ENCODE data around the gene FCF1.
A peak's percentile ranks its signal among the peaks of the same experiment; 100 is the strongest.

Gene FCF1

DNA sequence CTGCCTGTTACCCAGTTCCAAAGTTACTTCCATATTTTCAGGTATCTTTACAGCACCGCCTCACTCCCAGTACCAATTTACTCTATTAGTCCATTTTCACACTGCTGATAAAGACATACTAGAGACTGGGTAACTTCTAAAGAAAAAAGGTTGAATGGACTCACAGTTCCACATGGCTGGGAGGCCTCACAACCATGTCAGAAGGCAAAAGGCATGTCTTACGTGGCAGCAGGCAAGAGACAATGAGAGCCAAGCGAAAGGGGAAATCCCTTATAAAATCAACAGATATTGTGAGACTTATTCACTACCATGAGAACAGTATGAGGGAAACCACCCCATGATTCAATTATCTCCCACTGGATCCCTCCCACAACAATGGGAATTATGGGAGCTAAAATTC, 9.9 kb upstream of the FCF1 start:
- Histone ChIP-seq H3K27me3 (ENCODE audit: control insufficient read depth, insufficient read depth, low read length) (no peaks in the 10 kb centered on the region), H3K9me3 (ENCODE audit: control insufficient read depth, insufficient read depth, low read length) (no peaks in the 10 kb centered on the region), H3K4me3 (ENCODE audit: low read depth, low read length) (no peak overlapping the region), H3K9ac (ENCODE audit: low read depth, low read length) (no peak overlapping the region), H3K36me3 (ENCODE audit: control insufficient read depth, insufficient read depth, low read length) (no peaks in the 10 kb centered on the region), H3K4me1 (ENCODE audit: control insufficient read depth, insufficient read depth, low read length) (no peaks in the 10 kb centered on the region)

DNA sequence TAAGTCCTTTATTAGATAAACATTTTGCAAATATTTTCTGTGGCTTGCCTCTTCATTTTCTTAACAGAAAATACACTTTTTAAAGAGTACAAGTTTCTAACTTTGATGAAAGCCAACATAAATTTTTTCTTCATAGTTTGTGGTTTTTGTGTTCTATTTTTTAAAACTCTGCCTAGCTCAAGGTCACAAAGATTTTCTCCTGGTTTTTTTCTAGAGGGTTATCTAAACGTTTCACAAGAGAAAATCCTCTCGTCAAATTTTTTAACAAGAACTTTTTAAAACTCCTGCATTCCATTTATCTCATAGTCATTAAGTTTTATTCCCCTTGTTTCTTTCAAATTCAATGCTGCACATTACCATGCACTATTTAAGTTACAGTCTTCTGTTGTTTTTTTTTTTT, 8.3 kb upstream of the FCF1 start:
- no peak overlapping the region for H3K4me3 ChIP-seq (ENCODE audit: low read depth, low read length)
- H3K27me3 ChIP-seq (ENCODE audit: control insufficient read depth, insufficient read depth, low read length), result no peaks in the 10 kb centered on the region
- no peaks in the 10 kb centered on the region for H3K9me3 ChIP-seq (ENCODE audit: control insufficient read depth, insufficient read depth, low read length)
- H3K4me1 ChIP-seq (ENCODE audit: control insufficient read depth, insufficient read depth, low read length), result no peaks in the 10 kb centered on the region
- H3K36me3 ChIP-seq (ENCODE audit: control insufficient read depth, insufficient read depth, low read length), result no peaks in the 10 kb centered on the region
- H3K9ac ChIP-seq (ENCODE audit: low read depth, low read length), result no peak overlapping the region

DNA sequence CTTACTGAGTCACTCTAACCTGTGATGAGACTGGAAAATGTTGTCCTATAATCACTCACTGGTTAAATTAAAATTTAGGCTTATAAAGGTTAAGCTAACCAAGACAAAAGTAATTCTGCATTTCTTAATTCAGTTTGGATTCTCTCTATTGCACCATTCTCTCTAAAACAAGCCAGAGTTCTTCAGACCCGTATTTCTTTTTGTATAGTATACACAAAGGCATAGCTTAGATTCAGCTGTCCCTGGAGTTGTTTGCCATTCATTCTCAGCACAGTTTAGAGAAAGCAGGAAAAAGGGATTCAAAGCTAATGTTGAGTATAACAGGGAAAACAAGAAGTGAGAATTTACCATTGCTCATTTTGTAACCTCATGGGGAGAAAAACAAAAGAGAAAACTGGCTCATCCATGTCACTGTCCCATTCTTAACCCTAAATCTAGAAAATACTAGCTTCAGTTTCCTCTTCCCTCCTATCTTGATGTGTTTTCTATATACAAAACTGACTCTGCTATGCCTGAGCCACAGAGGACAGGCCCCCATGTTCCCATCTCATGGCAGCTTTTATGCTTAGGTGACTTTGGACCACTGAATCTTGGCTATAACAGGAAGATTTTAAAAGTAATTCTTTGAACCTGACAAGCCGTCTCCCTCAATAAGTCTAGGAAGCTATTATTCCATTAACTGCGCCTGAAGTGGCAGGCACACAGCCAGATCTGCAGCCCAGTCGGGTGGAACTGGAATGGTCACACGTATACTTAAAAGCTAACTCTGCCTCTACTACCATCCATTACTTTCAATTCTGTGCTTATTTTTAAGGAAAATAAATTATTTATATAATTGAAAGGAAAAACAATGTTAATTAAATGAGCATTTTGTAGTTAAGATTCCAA, 7.1 kb upstream of the FCF1 start:
- H3K4me1 ChIP-seq (ENCODE audit: control insufficient read depth, insufficient read depth, low read length), result no peaks in the 10 kb centered on the region
- H3K9ac ChIP-seq (ENCODE audit: low read depth, low read length), result no peak overlapping the region
- H3K9me3 ChIP-seq (ENCODE audit: control insufficient read depth, insufficient read depth, low read length), result no peaks in the 10 kb centered on the region
- no peak overlapping the region for H3K4me3 ChIP-seq (ENCODE audit: low read depth, low read length)
- no peaks in the 10 kb centered on the region for H3K27me3 ChIP-seq (ENCODE audit: control insufficient read depth, insufficient read depth, low read length)
- no peaks in the 10 kb centered on the region for H3K36me3 ChIP-seq (ENCODE audit: control insufficient read depth, insufficient read depth, low read length)

DNA sequence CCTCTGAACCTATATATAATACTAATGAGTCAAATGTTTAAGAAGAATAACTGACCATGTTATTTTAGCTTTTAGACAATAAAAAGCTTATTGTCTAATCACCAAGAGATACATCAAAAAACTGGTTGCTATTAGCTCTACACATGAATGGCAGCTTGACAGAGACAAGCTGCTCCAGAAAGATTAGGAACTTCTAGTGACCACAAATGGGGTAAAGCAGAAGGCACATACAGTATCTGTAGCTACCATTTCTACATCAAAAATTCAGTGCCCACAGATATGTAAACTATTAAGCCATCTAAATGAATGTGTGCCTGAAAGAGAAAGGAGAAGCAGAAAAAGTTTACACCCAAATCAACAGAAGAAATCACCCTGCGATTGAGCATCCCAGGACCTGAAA, 2.5 kb upstream of the FCF1 start:
- Histone ChIP-seq H3K27me3 (ENCODE audit: control insufficient read depth, insufficient read depth, low read length) (no peaks in the 10 kb centered on the region), H3K9ac (ENCODE audit: low read depth, low read length) (no peak overlapping the region), H3K9me3 (ENCODE audit: control insufficient read depth, insufficient read depth, low read length) (no peaks in the 10 kb centered on the region), H3K4me1 (ENCODE audit: control insufficient read depth, insufficient read depth, low read length) (no peaks in the 10 kb centered on the region), H3K36me3 (ENCODE audit: control insufficient read depth, insufficient read depth, low read length) (no peaks in the 10 kb centered on the region), H3K4me3 (ENCODE audit: low read depth, low read length) (no peak overlapping the region)

DNA sequence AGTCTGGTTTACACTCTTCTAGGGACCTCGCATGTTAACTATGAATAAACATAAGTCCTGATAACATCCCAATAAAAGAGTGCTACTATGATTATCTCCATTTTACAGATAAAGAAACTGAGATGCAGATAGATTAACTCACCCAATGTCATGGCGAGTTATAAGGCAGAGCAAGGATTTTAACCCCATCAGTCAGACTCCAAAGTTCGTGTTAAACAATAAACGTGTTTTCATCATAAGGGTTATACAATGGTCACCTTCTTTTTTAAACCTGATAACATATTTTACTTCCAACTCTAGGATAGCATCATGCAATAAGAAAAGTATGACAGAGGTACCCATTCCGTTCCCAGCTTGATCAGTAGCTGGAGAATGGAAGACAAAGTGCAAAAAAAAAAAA, 1.3 kb upstream of the FCF1 start:
- Histone ChIP-seq H3K4me3 (ENCODE audit: low read depth, low read length) (peak overlapping the region; percentile 99), H3K9me3 (ENCODE audit: control insufficient read depth, insufficient read depth, low read length) (no peaks in the 10 kb centered on the region), H3K4me1 (ENCODE audit: control insufficient read depth, insufficient read depth, low read length) (no peaks in the 10 kb centered on the region), H3K27me3 (ENCODE audit: control insufficient read depth, insufficient read depth, low read length) (no peaks in the 10 kb centered on the region), H3K9ac (ENCODE audit: low read depth, low read length) (no peak overlapping the region), H3K36me3 (ENCODE audit: control insufficient read depth, insufficient read depth, low read length) (peaks cover under 1% of the 10 kb centered on the region)

DNA sequence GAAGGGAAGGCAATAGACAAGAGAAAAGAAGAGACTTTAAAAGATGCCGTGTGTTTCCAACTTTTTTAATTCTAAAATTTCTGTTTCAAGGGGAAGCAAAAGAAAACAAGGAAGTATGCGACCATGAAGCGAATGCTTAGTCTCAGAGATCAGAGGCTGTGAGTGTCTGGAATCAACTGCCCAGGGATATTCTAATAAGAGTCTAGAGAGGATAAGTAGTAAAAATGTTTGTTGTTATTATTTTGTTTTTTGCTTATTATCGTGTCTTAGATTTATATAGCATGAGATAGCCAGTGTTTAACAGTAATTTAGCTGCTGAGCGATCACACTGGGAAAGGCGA, 421 bp downstream of the FCF1 start:
- Histone ChIP-seq H3K9ac (ENCODE audit: low read depth, low read length) (peak overlapping the region; percentile 42), H3K4me3 (ENCODE audit: low read depth, low read length) (peak overlapping the region; percentile 99), H3K36me3 (ENCODE audit: control insufficient read depth, insufficient read depth, low read length) (peaks cover 5% of the 10 kb centered on the region), H3K9me3 (ENCODE audit: control insufficient read depth, insufficient read depth, low read length) (no peaks in the 10 kb centered on the region), H3K4me1 (ENCODE audit: control insufficient read depth, insufficient read depth, low read length) (no peaks in the 10 kb centered on the region), H3K27me3 (ENCODE audit: control insufficient read depth, insufficient read depth, low read length) (no peaks in the 10 kb centered on the region)

DNA sequence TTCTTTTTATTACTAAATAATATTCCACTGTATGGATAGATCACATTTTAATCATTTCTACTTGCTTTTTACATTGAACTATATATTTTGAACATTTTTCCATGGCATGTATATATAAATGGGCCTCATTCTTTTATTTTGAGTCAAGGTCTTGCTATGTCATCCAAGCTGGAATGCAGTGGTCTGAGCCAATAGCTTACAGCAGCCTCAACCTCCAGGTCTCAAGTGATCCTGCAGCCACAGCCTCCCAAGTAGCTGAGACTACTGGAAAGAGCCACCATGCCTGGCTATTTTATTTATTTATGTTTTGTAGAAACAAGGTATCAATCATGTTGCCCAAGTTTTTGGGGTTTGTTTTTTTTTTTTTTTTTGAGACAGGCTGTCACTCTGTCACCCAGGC, 7.6 kb downstream of the FCF1 start:
- Histone ChIP-seq H3K36me3 (ENCODE audit: control insufficient read depth, insufficient read depth, low read length) (peaks cover 5% of the 10 kb centered on the region), H3K27me3 (ENCODE audit: control insufficient read depth, insufficient read depth, low read length) (no peaks in the 10 kb centered on the region), H3K4me1 (ENCODE audit: control insufficient read depth, insufficient read depth, low read length) (no peaks in the 10 kb centered on the region), H3K9ac (ENCODE audit: low read depth, low read length) (no peak overlapping the region), H3K9me3 (ENCODE audit: control insufficient read depth, insufficient read depth, low read length) (no peaks in the 10 kb centered on the region), H3K4me3 (ENCODE audit: low read depth, low read length) (no peak overlapping the region)

DNA sequence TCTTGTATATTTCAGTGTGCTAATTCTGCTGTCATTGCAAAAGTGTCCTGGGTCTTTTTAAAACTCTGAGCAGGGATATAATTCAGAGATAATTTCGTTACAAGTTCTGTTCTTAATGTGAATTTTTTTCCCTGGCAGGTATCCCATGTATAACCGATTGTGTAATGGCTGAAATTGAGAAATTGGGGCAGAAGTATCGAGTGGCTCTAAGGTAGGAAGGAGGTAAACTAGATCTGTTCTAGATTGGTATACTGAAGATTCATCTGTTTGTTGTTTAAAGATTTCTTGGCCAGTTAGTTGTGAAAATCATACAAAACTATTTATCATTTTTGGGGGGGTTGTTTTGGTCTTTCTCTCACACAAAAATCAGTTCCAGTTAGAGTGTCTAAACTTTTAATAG, 10.2 kb downstream of the FCF1 start:
- H3K4me1 ChIP-seq (ENCODE audit: control insufficient read depth, insufficient read depth, low read length), result no peaks in the 10 kb centered on the region
- no peak overlapping the region for H3K4me3 ChIP-seq (ENCODE audit: low read depth, low read length)
- no peaks in the 10 kb centered on the region for H3K36me3 ChIP-seq (ENCODE audit: control insufficient read depth, insufficient read depth, low read length)
- no peaks in the 10 kb centered on the region for H3K9me3 ChIP-seq (ENCODE audit: control insufficient read depth, insufficient read depth, low read length)
- no peak overlapping the region for H3K9ac ChIP-seq (ENCODE audit: low read depth, low read length)
- no peaks in the 10 kb centered on the region for H3K27me3 ChIP-seq (ENCODE audit: control insufficient read depth, insufficient read depth, low read length)

DNA sequence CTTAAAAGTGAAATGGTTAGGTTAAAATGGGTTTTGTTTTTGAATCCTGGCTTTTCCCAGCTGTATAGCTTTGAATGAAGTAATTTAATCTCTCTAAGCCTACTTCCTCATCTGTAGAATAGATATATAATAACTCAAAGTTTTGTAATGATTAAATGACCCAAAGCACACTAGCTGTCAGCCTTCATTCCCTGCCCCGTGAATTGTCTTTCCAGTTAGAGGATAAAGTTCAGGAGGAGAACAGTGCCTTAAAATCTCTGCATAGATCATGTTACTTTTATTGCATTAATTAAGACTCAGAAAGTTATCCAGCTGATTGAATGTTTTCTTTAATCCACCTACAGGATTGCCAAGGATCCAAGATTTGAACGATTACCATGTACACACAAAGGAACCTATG, 19.4 kb downstream of the FCF1 start:
- H3K4me3 ChIP-seq (ENCODE audit: low read depth, low read length), result no peak overlapping the region
- no peaks in the 10 kb centered on the region for H3K4me1 ChIP-seq (ENCODE audit: control insufficient read depth, insufficient read depth, low read length)
- no peak overlapping the region for H3K9ac ChIP-seq (ENCODE audit: low read depth, low read length)
- peaks cover 5% of the 10 kb centered on the region for H3K36me3 ChIP-seq (ENCODE audit: control insufficient read depth, insufficient read depth, low read length)
- no peaks in the 10 kb centered on the region for H3K9me3 ChIP-seq (ENCODE audit: control insufficient read depth, insufficient read depth, low read length)
- H3K27me3 ChIP-seq (ENCODE audit: control insufficient read depth, insufficient read depth, low read length), result no peaks in the 10 kb centered on the region

DNA sequence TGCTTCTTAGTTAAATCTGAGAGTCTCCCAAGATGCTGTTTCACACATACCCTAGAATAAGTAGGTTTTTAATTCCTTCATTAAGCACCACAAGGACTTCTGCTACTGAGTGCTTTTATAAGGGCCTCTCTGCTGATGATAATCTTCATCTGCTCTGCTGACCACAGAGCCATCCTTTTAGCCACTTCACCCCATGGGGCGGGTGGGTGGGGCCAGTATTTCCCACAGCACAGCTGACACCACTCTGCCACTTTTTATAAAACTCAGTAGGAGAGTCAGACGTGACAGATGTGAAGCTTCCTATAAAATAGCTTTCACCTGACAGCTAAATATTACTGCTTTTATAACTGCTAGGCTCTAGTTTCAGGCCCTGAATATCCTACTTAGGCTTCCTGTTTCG, 20.3 kb downstream of the FCF1 start:
- no peaks in the 10 kb centered on the region for H3K4me1 ChIP-seq (ENCODE audit: control insufficient read depth, insufficient read depth, low read length)
- peaks cover 5% of the 10 kb centered on the region for H3K36me3 ChIP-seq (ENCODE audit: control insufficient read depth, insufficient read depth, low read length)
- no peaks in the 10 kb centered on the region for H3K9me3 ChIP-seq (ENCODE audit: control insufficient read depth, insufficient read depth, low read length)
- no peaks in the 10 kb centered on the region for H3K27me3 ChIP-seq (ENCODE audit: control insufficient read depth, insufficient read depth, low read length)
- no peak overlapping the region for H3K9ac ChIP-seq (ENCODE audit: low read depth, low read length)
- H3K4me3 ChIP-seq (ENCODE audit: low read depth, low read length), result no peak overlapping the region

DNA sequence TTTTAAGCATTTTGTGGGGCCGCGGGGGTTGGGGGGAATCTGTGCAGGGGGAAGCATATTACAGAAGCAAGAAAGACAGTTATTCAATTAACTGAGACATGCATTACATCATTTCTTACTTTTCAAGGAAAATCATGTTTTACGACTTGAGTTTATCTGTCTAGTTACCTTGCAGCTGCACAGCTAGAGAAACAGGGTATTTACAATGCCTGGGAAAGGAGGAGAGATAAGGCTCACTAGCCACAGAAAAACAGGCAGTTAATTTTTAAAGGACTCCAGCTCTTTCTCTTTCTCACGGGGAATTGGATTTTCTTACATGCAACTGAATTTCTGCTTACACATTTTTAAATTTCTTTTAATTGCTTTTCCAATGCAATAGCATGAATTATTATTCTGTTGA, 22.2 kb downstream of the FCF1 start:
- H3K9ac ChIP-seq (ENCODE audit: low read depth, low read length), result no peak overlapping the region
- H3K36me3 ChIP-seq (ENCODE audit: control insufficient read depth, insufficient read depth, low read length), result peaks cover 5% of the 10 kb centered on the region
- no peaks in the 10 kb centered on the region for H3K9me3 ChIP-seq (ENCODE audit: control insufficient read depth, insufficient read depth, low read length)
- H3K4me1 ChIP-seq (ENCODE audit: control insufficient read depth, insufficient read depth, low read length), result no peaks in the 10 kb centered on the region
- no peak overlapping the region for H3K4me3 ChIP-seq (ENCODE audit: low read depth, low read length)
- no peaks in the 10 kb centered on the region for H3K27me3 ChIP-seq (ENCODE audit: control insufficient read depth, insufficient read depth, low read length)

DNA sequence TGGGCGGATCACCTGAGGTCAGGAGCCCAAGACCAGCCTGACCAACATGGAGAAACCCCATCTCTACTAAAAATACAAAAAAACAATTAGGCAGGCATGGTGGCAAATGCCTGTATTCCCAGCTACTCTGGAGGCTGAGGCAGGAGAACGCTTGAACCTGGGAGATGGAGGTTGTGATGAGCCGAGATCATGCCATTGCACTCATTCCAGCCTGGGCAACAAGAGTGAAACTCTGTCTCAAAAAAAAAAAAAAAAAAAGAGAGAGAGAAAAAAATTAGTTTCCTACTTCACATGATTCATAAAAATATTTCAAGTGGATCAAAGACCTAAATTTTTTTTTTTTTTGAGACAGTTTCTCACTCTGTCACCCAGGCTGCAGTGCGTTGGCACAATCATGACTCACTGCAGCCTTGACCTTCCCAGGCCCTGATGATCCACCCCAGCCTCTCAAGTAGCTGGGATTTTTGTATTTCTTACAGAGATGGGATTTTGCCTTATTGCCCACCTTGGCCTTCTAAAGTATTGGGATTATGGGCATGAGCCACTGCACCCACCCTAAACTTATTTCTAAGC, 24.9 kb downstream of the FCF1 start:
- peaks cover 5% of the 10 kb centered on the region for H3K36me3 ChIP-seq (ENCODE audit: control insufficient read depth, insufficient read depth, low read length)
- no peak overlapping the region for H3K9ac ChIP-seq (ENCODE audit: low read depth, low read length)
- no peaks in the 10 kb centered on the region for H3K4me1 ChIP-seq (ENCODE audit: control insufficient read depth, insufficient read depth, low read length)
- no peaks in the 10 kb centered on the region for H3K9me3 ChIP-seq (ENCODE audit: control insufficient read depth, insufficient read depth, low read length)
- no peak overlapping the region for H3K4me3 ChIP-seq (ENCODE audit: low read depth, low read length)
- H3K27me3 ChIP-seq (ENCODE audit: control insufficient read depth, insufficient read depth, low read length), result no peaks in the 10 kb centered on the region

All from iPS-15b (cell line).